Astrocyte of the cerebellum (primary cell): Measurements from ENCODE around the gene NUP160.
"Not testable (repeated sequence)": the region's sequence is repeated elsewhere in the genome, so short reads cannot be mapped to it uniquely, and the experiment has no call there.

Experiments
- DNase-seq: peaks from one replicate; pipeline ENCODE4 v3.0.0-alpha.2; 2011; ENCODE audit warnings: low read depth
- H3K4me3 ChIP-seq: 2 replicates; pipeline ENCODE4 v1.5.1; 2011; ENCODE audit warnings: mild to moderate bottlenecking, low read depth, low read length, moderate library complexity
- CTCF ChIP-seq: IDR thresholded peaks from 2 replicates; pipeline ENCODE4 v1.5.1; 2012; ENCODE audit warnings: low read length, low read depth, moderate library complexity, mild to moderate bottlenecking; ENCODE audit errors: missing control alignments
- in situ Hi-C: cut with HindIII; loops from 2 replicates; pipeline ENCODE4 v1.10.0; 2017; ENCODE audit warnings: low sequenced_read_pairs

The NUP160 gene

GRCh38 chr11:47847892-47848699 lies at the start of gene NUP160:
Gene NUP160, minus strand, starts transcription at chr11:47848350. Its CDS starts 32 bp downstream, at chr11:47848318.
- in situ Hi-C loops, result no loop called here
- no peak for TF ChIP-seq CTCF
- peak within 1 kb of the TSS; percentile 95 for H3K4me3 ChIP-seq
- DNase-seq, result peak; percentile 24

GRCh38 chr11:47896199-47896598 lies 48.0 kb upstream of the NUP160 start:
- no peak for DNase-seq
- H3K4me3 ChIP-seq, result no peak overlapping the region
- TF ChIP-seq CTCF, result no peak
- in situ Hi-C loops, result no loop called here

GRCh38 chr11:47895035-47895434 lies 46.9 kb upstream of the NUP160 start:
- no peak for TF ChIP-seq CTCF
- DNase-seq, result no peak
- in situ Hi-C loops, result no loop called here
- H3K4me3 ChIP-seq, result no peak overlapping the region

- DNase-seq, in situ Hi-C loops: not testable (repeated sequence)
Measured at GRCh38 chr11:47892546-47893276, 44.6 kb upstream of the NUP160 start.

GRCh38 chr11:47891886-47892285 lies 43.7 kb upstream of the NUP160 start:
- H3K4me3 ChIP-seq, result no peak overlapping the region
- DNase-seq, result no peak
- in situ Hi-C loops, result no loop called here
- no peak for TF ChIP-seq CTCF

More at GRCh38 chr11:47892546-47893276, 44.6 kb upstream of the NUP160 start:
- H3K4me3 ChIP-seq, result not testable (repeated sequence)

- TF ChIP-seq CTCF, result no peak
- in situ Hi-C loops, result no loop called here
- no peak overlapping the region for H3K4me3 ChIP-seq
- DNase-seq, result no peak
Measured at GRCh38 chr11:47889714-47890441, 41.7 kb upstream of the NUP160 start.
